Suppressor macrophage treated with lipopolysaccharide for 4 hours (primary cell): Measurements from ENCODE around the gene SMIM10L2A.
"Not testable (repeated sequence)": the region's sequence is repeated elsewhere in the genome, so short reads cannot be mapped to it uniquely, and the experiment has no call there.

Source experiments
- DNase-seq: peaks from one replicate; pipeline ENCODE4 v3.0.0-alpha.2; 2020

Gene SMIM10L2A

DNA sequence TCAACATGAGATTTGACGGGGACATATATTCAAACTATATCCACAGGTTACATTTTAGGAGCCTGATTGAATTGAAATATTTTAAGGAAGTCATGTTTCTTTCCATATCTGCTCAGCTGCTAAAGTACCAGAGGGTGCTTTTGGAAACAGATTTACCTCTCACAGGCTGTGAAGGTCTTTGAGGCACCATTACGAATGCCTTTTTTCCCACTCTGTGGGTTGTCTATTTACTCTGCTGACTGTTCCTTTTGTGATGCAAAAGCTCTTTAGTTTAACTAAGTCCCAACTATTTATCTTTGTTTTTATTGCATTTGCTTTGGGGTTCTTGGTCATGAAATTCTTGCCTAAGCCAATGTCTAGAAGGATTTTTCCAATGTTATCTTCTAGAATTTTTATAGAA lies 40.0 kb downstream of the SMIM10L2A start:
- not testable (repeated sequence) for DNase-seq

DNA sequence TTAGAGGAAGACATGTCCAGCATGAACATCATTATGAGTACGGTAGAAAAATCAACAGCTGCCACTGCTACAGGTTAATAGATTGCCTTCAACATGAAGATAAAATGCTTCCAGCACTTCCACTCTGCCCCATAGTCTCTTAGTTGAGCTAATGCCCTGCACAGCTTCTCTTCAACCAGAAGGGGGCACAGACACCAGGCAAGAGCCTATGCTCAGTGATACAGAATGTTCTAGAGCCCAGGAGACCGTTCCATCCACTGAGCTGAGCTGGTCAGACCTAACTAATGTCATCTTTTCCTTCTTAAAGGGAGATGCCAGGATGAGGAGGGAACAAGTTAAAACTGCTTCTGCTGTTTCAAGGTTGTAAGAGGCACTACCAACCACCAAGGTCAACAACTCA lies 42.2 kb downstream of the SMIM10L2A start:
- peak; percentile 11 for DNase-seq

DNA sequence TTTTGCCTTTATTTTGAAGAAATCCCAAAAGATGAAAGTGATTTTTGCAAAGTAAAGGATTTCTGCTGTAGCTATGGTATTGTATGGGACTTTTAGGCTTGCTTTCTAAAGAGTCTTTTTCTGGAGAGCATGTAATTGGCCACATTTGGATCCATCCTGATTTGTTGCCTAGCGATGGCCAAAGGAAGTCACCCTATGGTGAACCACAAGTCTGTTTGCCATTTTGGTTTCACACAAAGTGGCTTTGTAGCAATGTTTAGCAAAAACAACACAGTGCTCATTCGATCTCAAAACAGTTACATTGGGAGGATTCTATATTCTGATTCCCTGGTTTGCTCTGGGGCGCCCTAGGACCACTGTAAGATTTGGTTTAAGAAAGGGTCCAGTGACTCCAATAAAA lies 54.6 kb downstream of the SMIM10L2A start:
- DNase-seq, result no peak

DNA sequence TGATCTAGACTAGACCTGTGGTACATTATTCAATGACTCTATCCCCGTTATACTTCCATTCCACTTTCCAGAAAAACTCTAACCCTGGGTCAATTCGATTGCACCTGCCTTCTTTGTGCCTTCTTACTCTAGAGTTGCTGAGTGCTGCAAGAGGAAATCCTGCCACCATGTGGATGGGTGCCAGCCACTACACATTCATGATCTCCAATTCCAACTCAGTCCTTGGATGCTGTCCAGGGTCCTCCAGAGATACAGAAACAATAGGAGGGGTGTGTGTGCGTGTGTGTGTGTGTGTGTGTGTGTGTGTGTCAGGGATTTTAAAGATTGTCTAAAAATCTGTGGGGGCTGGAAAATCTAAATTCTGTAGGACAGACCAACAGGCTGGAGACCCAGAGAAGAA lies 55.8 kb downstream of the SMIM10L2A start:
- peak; percentile 27 for DNase-seq
